WERI-Rb-1 (cell line): ENCODE data around the gene GHRHR.

Experiments used
- DNase-seq: peaks from one replicate; pipeline ENCODE4 v3.0.0-alpha.2; 2020
- H3K27ac ChIP-seq: fragments of 250-450 bp; sonication (Bioruptor Pico); 2 replicates; pipeline ENCODE4 v1.5.1; 2020; ENCODE audit warnings: mild to moderate bottlenecking, moderate library complexity
- H3K27me3 ChIP-seq: fragments of 250-450 bp; sonication (Bioruptor Pico); 2 replicates; pipeline ENCODE4 v1.5.1; 2021; ENCODE audit warnings: mild to moderate bottlenecking, low read depth, moderate library complexity; ENCODE audit not compliant: insufficient read depth, severe bottlenecking
- H3K36me3 ChIP-seq: fragments of 250-450 bp; sonication (Bioruptor Pico); 2 replicates; pipeline ENCODE4 v1.5.1; 2020; ENCODE audit warnings: mild to moderate bottlenecking, moderate library complexity
- H3K4me3 ChIP-seq: 2 replicates; pipeline ENCODE4 v1.5.1; 2011; ENCODE audit warnings: low read depth, mild to moderate bottlenecking, control low read depth, low read length
- H3K9me3 ChIP-seq: fragments of 250-450 bp; sonication (Bioruptor Pico); 2 replicates; pipeline ENCODE4 v1.5.1; 2021; ENCODE audit warnings: mild to moderate bottlenecking, moderate library complexity; ENCODE audit not compliant: severe bottlenecking
- CTCF ChIP-seq: IDR thresholded peaks from 2 replicates; pipeline ENCODE4 v1.5.1; 2011; ENCODE audit warnings: low read depth, mild to moderate bottlenecking, control low read depth, inconsistent platforms, low read length

Gene GHRHR

GRCh38 chr7:31027161-31027965 lies 63.6 kb downstream of the GHRHR start:
- no peak for TF ChIP-seq CTCF
- peak overlapping the region; percentile 17 for H3K4me3 ChIP-seq
- peak overlapping the region; percentile 73 for H3K27ac ChIP-seq
- H3K27me3 ChIP-seq: no peaks in the 10 kb centered on the region
- H3K9me3 ChIP-seq: no peaks in the 10 kb centered on the region
- DNase-seq: peak; percentile 88
- no peaks in the 10 kb centered on the region for H3K36me3 ChIP-seq

GRCh38 chr7:31028006-31028405 lies 64.3 kb downstream of the GHRHR start:
- Histone ChIP-seq H3K27me3 (no peaks in the 10 kb centered on the region), H3K36me3 (no peaks in the 10 kb centered on the region), H3K27ac (peak overlapping the region; percentile 73; the same call in 1 of the 2 replicates), H3K9me3 (no peaks in the 10 kb centered on the region), H3K4me3 (no peak overlapping the region)
- TF ChIP-seq CTCF: no peak
- DNase-seq: no peak

GRCh38 chr7:31028417-31028992 lies 64.8 kb downstream of the GHRHR start:
- no peak overlapping the region for H3K4me3 ChIP-seq
- H3K36me3 ChIP-seq: no peaks in the 10 kb centered on the region
- no peaks in the 10 kb centered on the region for H3K9me3 ChIP-seq
- no peaks in the 10 kb centered on the region for H3K27me3 ChIP-seq
- no peak for DNase-seq
- no peak for TF ChIP-seq CTCF
- 0 out of 2 replicates have a peak overlapping the region, but pooled peaks have one; percentile 10 for H3K27ac ChIP-seq
